Panc1 (cell line): ENCODE measurements around the gene KMT2C.

Experiments used
- POLR2AphosphoS5 ChIP-seq: IDR thresholded peaks from 2 replicates; pipeline ENCODE4 v1.6.1; 2012; ENCODE audit warnings: mild to moderate bottlenecking, low read depth, low read length, moderate library complexity
- SIN3A ChIP-seq: IDR thresholded peaks from 2 replicates; pipeline ENCODE4 v1.6.1; 2012; ENCODE audit warnings: low read depth, mild to moderate bottlenecking, low read length, moderate library complexity, borderline replicate concordance; ENCODE audit not compliant: insufficient read depth
- TF ChIP-seq, protein P1 (sequence below): fragments of 450-650 bp; IDR thresholded peaks from 2 replicates; pipeline ENCODE4 v1.5.1; 2017; ENCODE audit warnings: mild to moderate bottlenecking
- TF ChIP-seq, protein P2 (sequence below), 2 experiments: IDR thresholded peaks; 2 replicates each; pipeline ENCODE4 v1.6.1; 2011 to 2012; ENCODE audit warnings: low read depth in 2 of 2, control low read depth in 1 of 2, low read length in 1 of 2, mild to moderate bottlenecking in 1 of 2, moderate library complexity in 1 of 2; ENCODE audit not compliant: insufficient read depth in 1 of 2

DNA sequence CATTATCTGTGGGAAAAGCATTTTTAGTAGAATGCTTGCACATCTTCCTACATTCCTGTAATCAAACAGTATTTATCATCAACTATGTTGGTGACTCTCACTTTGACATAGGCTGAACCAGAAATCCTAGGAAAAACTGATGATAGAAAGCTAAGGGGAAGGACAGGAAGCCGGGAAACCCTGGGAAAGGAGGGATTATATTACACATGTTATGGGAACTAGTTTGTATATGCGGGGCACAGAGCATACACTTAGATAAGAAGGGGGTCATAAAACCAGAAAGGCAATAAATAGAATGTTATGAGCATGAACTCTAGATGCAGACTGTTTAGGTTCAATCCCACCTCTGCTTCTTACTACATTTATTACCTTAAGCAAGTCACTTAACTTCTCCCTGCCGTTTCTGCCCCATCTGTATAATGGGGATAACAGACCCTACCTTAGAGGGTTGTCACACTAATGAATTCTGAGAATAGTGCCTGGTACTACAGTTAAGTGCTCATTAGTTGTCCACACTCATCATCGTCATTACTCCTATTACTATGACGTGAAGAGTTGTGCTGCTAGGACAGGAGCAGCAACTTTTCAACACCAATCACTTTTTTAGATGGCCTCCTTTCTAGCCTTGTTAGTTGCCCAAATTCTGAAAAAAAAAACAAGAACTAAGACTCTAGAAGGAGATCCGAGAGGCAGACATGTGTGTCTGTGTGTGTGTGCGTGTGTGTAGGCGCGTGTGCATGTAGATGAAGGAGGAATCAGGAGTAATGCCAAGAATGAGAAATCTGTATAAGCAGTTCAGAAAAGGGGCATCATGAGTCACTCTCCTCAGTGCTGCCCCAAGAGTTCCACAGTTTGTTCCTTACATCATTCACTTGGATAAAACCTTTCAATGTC lies 52.2 kb downstream of the KMT2C start:
- TF ChIP-seq, protein P1, sequence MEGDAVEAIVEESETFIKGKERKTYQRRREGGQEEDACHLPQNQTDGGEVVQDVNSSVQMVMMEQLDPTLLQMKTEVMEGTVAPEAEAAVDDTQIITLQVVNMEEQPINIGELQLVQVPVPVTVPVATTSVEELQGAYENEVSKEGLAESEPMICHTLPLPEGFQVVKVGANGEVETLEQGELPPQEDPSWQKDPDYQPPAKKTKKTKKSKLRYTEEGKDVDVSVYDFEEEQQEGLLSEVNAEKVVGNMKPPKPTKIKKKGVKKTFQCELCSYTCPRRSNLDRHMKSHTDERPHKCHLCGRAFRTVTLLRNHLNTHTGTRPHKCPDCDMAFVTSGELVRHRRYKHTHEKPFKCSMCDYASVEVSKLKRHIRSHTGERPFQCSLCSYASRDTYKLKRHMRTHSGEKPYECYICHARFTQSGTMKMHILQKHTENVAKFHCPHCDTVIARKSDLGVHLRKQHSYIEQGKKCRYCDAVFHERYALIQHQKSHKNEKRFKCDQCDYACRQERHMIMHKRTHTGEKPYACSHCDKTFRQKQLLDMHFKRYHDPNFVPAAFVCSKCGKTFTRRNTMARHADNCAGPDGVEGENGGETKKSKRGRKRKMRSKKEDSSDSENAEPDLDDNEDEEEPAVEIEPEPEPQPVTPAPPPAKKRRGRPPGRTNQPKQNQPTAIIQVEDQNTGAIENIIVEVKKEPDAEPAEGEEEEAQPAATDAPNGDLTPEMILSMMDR: no peak
- TF ChIP-seq, protein P2, sequence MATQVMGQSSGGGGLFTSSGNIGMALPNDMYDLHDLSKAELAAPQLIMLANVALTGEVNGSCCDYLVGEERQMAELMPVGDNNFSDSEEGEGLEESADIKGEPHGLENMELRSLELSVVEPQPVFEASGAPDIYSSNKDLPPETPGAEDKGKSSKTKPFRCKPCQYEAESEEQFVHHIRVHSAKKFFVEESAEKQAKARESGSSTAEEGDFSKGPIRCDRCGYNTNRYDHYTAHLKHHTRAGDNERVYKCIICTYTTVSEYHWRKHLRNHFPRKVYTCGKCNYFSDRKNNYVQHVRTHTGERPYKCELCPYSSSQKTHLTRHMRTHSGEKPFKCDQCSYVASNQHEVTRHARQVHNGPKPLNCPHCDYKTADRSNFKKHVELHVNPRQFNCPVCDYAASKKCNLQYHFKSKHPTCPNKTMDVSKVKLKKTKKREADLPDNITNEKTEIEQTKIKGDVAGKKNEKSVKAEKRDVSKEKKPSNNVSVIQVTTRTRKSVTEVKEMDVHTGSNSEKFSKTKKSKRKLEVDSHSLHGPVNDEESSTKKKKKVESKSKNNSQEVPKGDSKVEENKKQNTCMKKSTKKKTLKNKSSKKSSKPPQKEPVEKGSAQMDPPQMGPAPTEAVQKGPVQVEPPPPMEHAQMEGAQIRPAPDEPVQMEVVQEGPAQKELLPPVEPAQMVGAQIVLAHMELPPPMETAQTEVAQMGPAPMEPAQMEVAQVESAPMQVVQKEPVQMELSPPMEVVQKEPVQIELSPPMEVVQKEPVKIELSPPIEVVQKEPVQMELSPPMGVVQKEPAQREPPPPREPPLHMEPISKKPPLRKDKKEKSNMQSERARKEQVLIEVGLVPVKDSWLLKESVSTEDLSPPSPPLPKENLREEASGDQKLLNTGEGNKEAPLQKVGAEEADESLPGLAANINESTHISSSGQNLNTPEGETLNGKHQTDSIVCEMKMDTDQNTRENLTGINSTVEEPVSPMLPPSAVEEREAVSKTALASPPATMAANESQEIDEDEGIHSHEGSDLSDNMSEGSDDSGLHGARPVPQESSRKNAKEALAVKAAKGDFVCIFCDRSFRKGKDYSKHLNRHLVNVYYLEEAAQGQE (IDR thresholded peaks at IDR 0.05; ENCODE audit: insufficient read depth in 1 of 2, low read depth in 2 of 2, low read length in 1 of 2): no peak
- TF ChIP-seq POLR2AphosphoS5 (no peak), SIN3A (no peak)
